GM12878 (cell line): ENCODE measurements around the gene ALPP. TPM values are rescaled to one million over a fixed set of nuclear protein-coding genes. Genes with fewer than 3 reads are reported as not detected.

ENCODE experiments used
- ATAC-seq: fragments of 200-7000 bp; cut with Tn5 transposase; 3 replicates; pipeline ENCODE4 v1.9.1; 2020; ENCODE audit warnings: mild to moderate bottlenecking, moderate library complexity
- BruUV-seq: library from RNA; stranded (reverse); fragments of 400-500 nt; replicated peaks from 2 replicates; lab custom pipeline; 2021; lab: Mats Ljungman, UMichigan
- CTCF ChIA-PET: fragments of 300-600 bp; sonication (Branson Sonifier 250); formaldehyde crosslinking; extraction: SDS; loops from one replicate; lab custom pipeline; 2021; ENCODE audit warnings: inconsistent platforms; lab: Yijun Ruan, JAX
- POLR2A ChIA-PET: fragments of 350-600 bp; formaldehyde crosslinking; extraction: SDS; loops from one replicate; lab custom pipeline; 2021; ENCODE audit warnings: inconsistent platforms; lab: Charles Lee
- RAD21 ChIA-PET: fragments of 300-600 bp; sonication (Branson Sonifier 250); formaldehyde crosslinking; loops from one replicate; lab custom pipeline; 2023; ENCODE audit warnings: antibody characterized with exemption; ENCODE audit not compliant: unreplicated experiment; lab: Charles Lee
- SMC1A ChIA-PET: fragments of 300-600 bp; sonication (Branson Sonifier 250); formaldehyde crosslinking; loops from one replicate; lab custom pipeline; 2023; ENCODE audit not compliant: unreplicated experiment, uncharacterized antibody; lab: Charles Lee
- DNase-seq: peaks from one replicate; pipeline ENCODE4 v3.0.0-alpha.2; 2011; ENCODE audit warnings: low read depth, low spot score
- FAIRE-seq: peaks from 3 replicates; lab custom pipeline; 2011; peaks lifted over from hg19 to GRCh38; lab: Jason Lieb, UNC
- H2AFZ ChIP-seq: 2 replicates; pipeline ENCODE4 v1.6.0; 2011; ENCODE audit warnings: low read depth, low read length, control low read depth; ENCODE audit not compliant: control insufficient read depth
- H3K27ac ChIP-seq: 2 replicates; pipeline ENCODE4 v1.5.1; 2011; ENCODE audit warnings: control low read depth; ENCODE audit not compliant: control insufficient read depth, insufficient read depth
- H3K27me3 ChIP-seq, 2 experiments: replicated peaks in 1 of 2; 2 replicates each; pipeline versions ENCODE4 v1.6.0 to v1.6.1; 2011; ENCODE audit warnings: low read length in 1 of 2; ENCODE audit not compliant: control insufficient read depth in 2 of 2, insufficient read depth in 2 of 2
- H3K36me3 ChIP-seq, 2 experiments: 2 replicates each; pipeline ENCODE4 v1.5.1; 2011; ENCODE audit warnings: low read length in 1 of 2; ENCODE audit not compliant: control insufficient read depth in 2 of 2, insufficient read depth in 2 of 2
- H3K4me1 ChIP-seq: 2 replicates; pipeline ENCODE4 v1.6.1; 2011; ENCODE audit warnings: mild to moderate bottlenecking, low read length, moderate library complexity, mixed read lengths; ENCODE audit not compliant: control insufficient read depth, insufficient read depth
- H3K4me2 ChIP-seq: 2 replicates; pipeline ENCODE4 v1.6.0; 2011; ENCODE audit warnings: control low read depth; ENCODE audit not compliant: control insufficient read depth, insufficient read depth
- H3K4me3 ChIP-seq: fragments of 200-600 bp; sonication (generic); 2 replicates; pipeline ENCODE4 v1.5.1; 2016
- H3K79me2 ChIP-seq: 2 replicates; pipeline ENCODE4 v1.6.0; 2011; ENCODE audit warnings: low read length; ENCODE audit not compliant: control insufficient read depth, insufficient read depth
- H3K9ac ChIP-seq: 2 replicates; pipeline ENCODE4 v1.8.0; 2011; ENCODE audit warnings: low read length, control low read depth, mixed read lengths; ENCODE audit not compliant: control insufficient read depth, insufficient read depth
- H3K9me3 ChIP-seq: replicated peaks from 3 replicates; pipeline ENCODE4 v1.5.1; 2011; ENCODE audit warnings: mild to moderate bottlenecking, low read length; ENCODE audit not compliant: control insufficient read depth, insufficient read depth
- H4K20me1 ChIP-seq: 2 replicates; pipeline ENCODE4 v1.6.0; 2011; ENCODE audit not compliant: control insufficient read depth, insufficient read depth
- BHLHE40 ChIP-seq, 2 experiments: fragments of 450-650 bp in 1 of 2; IDR thresholded peaks; 2 replicates each; pipeline ENCODE4 v1.6.1; 2011 to 2017; ENCODE audit warnings: low read depth in 2 of 2, borderline replicate concordance in 1 of 2, improper control_type of control experiment in 1 of 2, low read length in 1 of 2, mild to moderate bottlenecking in 1 of 2
- CHD4 ChIP-seq: fragments of 200-600 bp; sonication (generic); IDR thresholded peaks from 2 replicates; pipeline ENCODE4 v1.6.1; 2016; ENCODE audit warnings: mild to moderate bottlenecking
- CTCF ChIP-seq, 3 experiments: IDR thresholded peaks in 2 of 3; conservative IDR thresholded peaks in 1 of 3; 2 replicates each; pipeline ENCODE4 v1.5.1; 2011; ENCODE audit warnings: low read depth in 3 of 3, low read length in 3 of 3, mild to moderate bottlenecking in 3 of 3, control low read depth in 2 of 3, moderate library complexity in 2 of 3, inconsistent platforms in 1 of 3, mixed read lengths in 1 of 3; ENCODE audit not compliant: control insufficient read depth in 2 of 3, insufficient read depth in 1 of 3; ENCODE audit errors: extremely low read depth in 1 of 3
- HCFC1 ChIP-seq: fragments of 150-350 bp; IDR thresholded peaks from 2 replicates; pipeline ENCODE4 v1.6.1; 2014; ENCODE audit warnings: low read length
- KDM1A ChIP-seq: fragments of 200-600 bp; sonication (generic); IDR thresholded peaks from 2 replicates; pipeline ENCODE4 v1.6.1; 2016; ENCODE audit warnings: borderline replicate concordance
- LARP7 ChIP-seq: fragments of 450-650 bp; IDR thresholded peaks from 2 replicates; pipeline ENCODE4 v1.6.1; 2017; ENCODE audit warnings: mild to moderate bottlenecking
- NFYA ChIP-seq: IDR thresholded peaks from 2 replicates; pipeline ENCODE4 v1.6.1; 2011; ENCODE audit warnings: low read depth, mild to moderate bottlenecking, low read length, improper control_type of control experiment, borderline replicate concordance
- POLR2A ChIP-seq: IDR thresholded peaks from 2 replicates; pipeline ENCODE4 v1.6.1; 2011; ENCODE audit warnings: low read depth, mild to moderate bottlenecking, low read length
- RB1 ChIP-seq: fragments of 450-650 bp; formaldehyde crosslinking; IDR thresholded peaks from 2 replicates; pipeline ENCODE4 v1.6.1; 2017; ENCODE audit warnings: mild to moderate bottlenecking, borderline replicate concordance
- RFX5 ChIP-seq: IDR thresholded peaks from 2 replicates; pipeline ENCODE4 v1.6.1; 2011; ENCODE audit warnings: low read depth, low read length, improper control_type of control experiment
- STAT3 ChIP-seq: IDR thresholded peaks from 2 replicates; pipeline ENCODE4 v1.6.1; 2011; ENCODE audit warnings: low read depth, low read length, improper control_type of control experiment
- ZNF592 ChIP-seq: fragments of 450-650 bp; IDR thresholded peaks from 2 replicates; pipeline ENCODE4 v1.6.1; 2017; ENCODE audit warnings: mild to moderate bottlenecking, moderate library complexity
- WGBS: methylation state at CpG from one replicate; pipeline ENCODE4 v1.1.6; 2016; ENCODE audit warnings: low lambda C conversion rate; ENCODE audit not compliant: insufficient replicate concordance, insufficient coverage; ENCODE audit errors: missing lambda C conversion rate; 5-methylcytosine and 5-hydroxymethylcytosine counted together
- in situ Hi-C: fragments of 300-500 bp; cut with MboI; formaldehyde crosslinking; loops from 9 replicates; pipeline ENCODE4 v1.14.3; 2018; ENCODE audit warnings: mixed read lengths
- intact Hi-C: fragments of 100-400 bp; cut with micrococcal nuclease; formaldehyde crosslinking; loops from one replicate; pipeline ENCODE4 v1.14.2; 2022; ENCODE audit not compliant: unreplicated experiment
- polyA plus RNA-seq, 11 experiments: library from polyadenylated mRNA; depleted of rRNA in 4 of 11; unstranded in 6 of 11; stranded (reverse) in 5 of 11; fragments of >200 nt; fragmentation: Nextera tagmentation in 4 of 11; fragmentation: Illumina TruSeq in 1 of 11; extraction: Ambion mirVana in 4 of 11; extraction: Trizol in 1 of 11; gene quantifications; 1 replicate in 1 of 11; 2 replicates in 10 of 11; pipeline versions ENCODE4 v1.2.1 to v1.2.3, GENCODE V29; 2011 to 2016; ENCODE audit warnings: inconsistent platforms in 2 of 11, missing spikeins in 2 of 11, low read depth in 1 of 11
- total RNA-seq, 4 experiments: library from RNA; depleted of rRNA in 3 of 4; stranded (reverse); fragments of >200 nt in 3 of 4; fragmentation: Illumina TruSeq in 1 of 4; extraction: Trizol in 1 of 4; gene quantifications; 2 replicates each; pipeline versions ENCODE4 v1.2.1 to v1.2.3, GENCODE V29; 2013 to 2021
- TF ChIP-seq, protein P1 (sequence below): IDR thresholded peaks from 2 replicates; pipeline ENCODE4 v1.6.1; 2012; ENCODE audit warnings: low read depth, low read length, improper control_type of control experiment
- TF ChIP-seq, protein P2 (sequence below): fragments of 450-650 bp; IDR thresholded peaks from 2 replicates; pipeline ENCODE4 v1.6.1; 2016; ENCODE audit warnings: mild to moderate bottlenecking

The ALPP gene
- total and polyA plus RNA-seq, 10 of the 15 experiments (the other 5 are each of a cell fraction or from before 2014, with no cell fraction given), result 0.21 TPM; not detected in 9

GRCh38 chr2:232354069-232354468, 24.5 kb upstream of the ALPP start:
- BruUV-seq, result no TSS peak
- H3K27me3 ChIP-seq, result peaks cover 3 to 6% of the 10 kb centered on the region in 2 experiments; a peak in 3 of 4 replicates
- no peaks in the 10 kb centered on the region for H3K79me2 ChIP-seq
- H3K36me3 ChIP-seq, result no peaks in the 10 kb centered on the region
- H3K4me2 ChIP-seq, result no peak overlapping the region
- SMC1A ChIA-PET, result no interaction called here
- H3K4me3 ChIP-seq, result no peak overlapping the region
- ATAC-seq, result no peak
- H3K27ac ChIP-seq, result no peak overlapping the region
- H3K4me1 ChIP-seq, result no peaks in the 10 kb centered on the region
- H3K9me3 ChIP-seq, result no peaks in the 10 kb centered on the region; the same call in 2 of the 3 replicates
- intact Hi-C loops (no loop called here), in situ Hi-C loops (no loop called here)
- 42% methylated on average over 5 of the region's 5 CpGs for WGBS
- POLR2A ChIA-PET, result no interaction called here
- no peak overlapping the region for H2AFZ ChIP-seq
- FAIRE-seq, result no peak
- no peak overlapping the region for H3K9ac ChIP-seq
- CTCF ChIA-PET, result no interaction called here
- H4K20me1 ChIP-seq, result no peaks in the 10 kb centered on the region
- DNase-seq, result no peak
- RAD21 ChIA-PET, result no interaction called here
- TF ChIP-seq CTCF (IDR thresholded peaks at IDR 0.05 in 2 of 3, conservative IDR thresholded peaks at IDR 0.05 in 1 of 3; ENCODE audit: control insufficient read depth in 2 of 3, extremely low read depth in 1 of 3, insufficient read depth in 1 of 3, low read depth in 3 of 3, low read length in 3 of 3) (no peak), HCFC1 (no peak), RB1 (no peak), KDM1A (no peak), STAT3 (no peak), ZNF592 (no peak), LARP7 (no peak), NFYA (no peak), RFX5 (no peak), CHD4 (no peak), BHLHE40 (IDR thresholded peaks at IDR 0.05; ENCODE audit: borderline replicate concordance in 1 of 2, low read depth in 2 of 2, low read length in 1 of 2) (no peak), POLR2A (no peak)
- TF ChIP-seq, protein P1, sequence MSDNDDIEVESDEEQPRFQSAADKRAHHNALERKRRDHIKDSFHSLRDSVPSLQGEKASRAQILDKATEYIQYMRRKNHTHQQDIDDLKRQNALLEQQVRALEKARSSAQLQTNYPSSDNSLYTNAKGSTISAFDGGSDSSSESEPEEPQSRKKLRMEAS, result no peak
- TF ChIP-seq, protein P2, sequence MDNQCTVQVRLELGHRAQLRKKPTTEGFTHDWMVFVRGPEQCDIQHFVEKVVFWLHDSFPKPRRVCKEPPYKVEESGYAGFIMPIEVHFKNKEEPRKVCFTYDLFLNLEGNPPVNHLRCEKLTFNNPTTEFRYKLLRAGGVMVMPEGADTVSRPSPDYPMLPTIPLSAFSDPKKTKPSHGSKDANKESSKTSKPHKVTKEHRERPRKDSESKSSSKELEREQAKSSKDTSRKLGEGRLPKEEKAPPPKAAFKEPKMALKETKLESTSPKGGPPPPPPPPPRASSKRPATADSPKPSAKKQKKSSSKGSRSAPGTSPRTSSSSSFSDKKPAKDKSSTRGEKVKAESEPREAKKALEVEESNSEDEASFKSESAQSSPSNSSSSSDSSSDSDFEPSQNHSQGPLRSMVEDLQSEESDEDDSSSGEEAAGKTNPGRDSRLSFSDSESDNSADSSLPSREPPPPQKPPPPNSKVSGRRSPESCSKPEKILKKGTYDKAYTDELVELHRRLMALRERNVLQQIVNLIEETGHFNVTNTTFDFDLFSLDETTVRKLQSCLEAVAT, result no peak
